CD4-positive, alpha-beta T cell treated with Interleukin-1 beta for 1 hour (primary cell): ENCODE data around the gene FAM117B.

Experiments used
- DNase-seq, 2 donors: peaks; one replicate each; pipeline ENCODE4 v3.0.0-alpha.2; 2020 to 2022

The FAM117B gene

DNA sequence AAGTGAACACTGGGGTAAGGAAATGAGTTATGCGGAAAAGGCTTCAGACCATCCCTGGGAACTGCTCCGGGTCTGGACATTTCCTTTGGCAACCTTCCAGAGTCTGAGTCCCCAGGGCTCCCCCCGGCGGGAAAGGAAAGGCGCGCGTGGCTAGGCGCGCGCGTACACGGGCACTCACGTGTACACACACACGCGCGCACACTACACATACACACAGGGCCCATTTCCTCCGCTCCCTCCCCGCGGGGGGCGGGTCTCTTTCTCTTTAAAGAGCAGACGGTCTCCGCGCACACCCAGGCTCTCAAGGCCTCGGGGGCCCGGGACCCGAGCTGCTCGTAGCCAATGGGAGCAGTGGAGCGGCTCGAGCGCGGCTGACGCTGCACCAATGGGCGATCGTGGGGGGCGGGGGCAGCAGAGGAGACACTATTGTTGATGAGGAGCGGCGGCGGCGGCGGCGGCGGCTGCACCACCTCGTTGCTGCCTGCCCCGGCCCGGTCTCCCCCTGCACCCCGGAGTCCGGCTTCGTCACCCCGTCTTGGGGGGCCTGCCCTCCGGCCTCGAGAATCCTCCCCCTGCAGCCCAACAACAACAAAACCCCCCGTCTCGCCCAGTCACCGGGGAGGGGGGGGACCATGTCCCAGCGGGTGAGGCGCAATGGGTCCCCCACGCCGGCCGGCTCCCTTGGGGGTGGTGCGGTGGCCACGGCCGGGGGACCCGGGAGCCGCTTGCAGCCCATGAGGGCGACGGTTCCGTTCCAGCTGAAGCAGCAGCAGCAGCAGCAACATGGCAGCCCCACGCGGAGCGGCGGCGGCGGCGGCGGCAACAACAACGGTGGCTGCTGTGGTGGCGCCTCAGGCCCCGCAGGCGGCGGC is at the start of gene FAM117B:
TSS of gene FAM117B (plus strand) at position 414 of the 872 bp plus-strand sequence. CDS start at position 633, 219 bp downstream.
- peak; percentile 98 for DNase-seq

- DNase-seq = peak; percentile 79 to 80
Measured at GRCh38 chr2:202588647-202589581, 45.9 kb upstream of the FAM117B start.

DNA sequence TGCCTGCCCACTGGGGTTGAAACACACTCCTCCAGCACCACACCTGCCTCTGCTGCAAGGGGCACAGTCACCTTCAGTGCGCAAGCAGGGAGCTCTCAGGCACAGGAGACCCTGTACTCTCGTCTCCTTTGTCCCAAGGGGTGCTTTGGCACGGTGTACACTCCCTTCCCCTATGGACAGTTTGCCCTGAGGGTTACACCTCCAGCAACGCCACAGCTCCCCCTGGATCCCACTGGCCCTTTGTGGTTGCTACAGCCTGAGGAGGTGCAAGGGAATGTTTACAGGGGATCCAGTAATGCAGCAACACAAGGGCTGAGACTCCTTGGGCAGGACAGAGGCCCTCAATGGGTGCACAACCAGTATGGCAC is 45.2 kb upstream of the FAM117B start:
- DNase-seq = no peak

- no peak for DNase-seq
Measured at GRCh38 chr2:202592566-202592965, 42.2 kb upstream of the FAM117B start.

DNA sequence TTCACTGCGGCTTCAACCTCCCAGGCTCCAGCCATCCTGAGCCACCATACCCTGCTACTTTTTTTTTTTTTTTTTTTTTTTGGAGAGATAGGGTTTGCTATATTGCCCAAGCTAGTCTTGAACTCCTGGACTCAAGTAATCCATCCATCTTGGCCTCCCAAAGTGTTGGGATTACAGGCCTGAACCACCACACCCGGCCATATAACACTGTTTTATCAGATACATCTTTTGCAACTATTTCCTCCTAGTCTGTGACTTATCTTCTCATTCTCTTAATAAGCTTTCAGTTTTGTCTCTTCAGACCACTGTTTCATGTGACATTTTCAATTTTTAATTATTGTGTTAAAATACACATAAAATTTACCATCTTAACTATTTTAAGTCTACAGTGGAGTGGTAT is 35.7 kb upstream of the FAM117B start:
- DNase-seq = no peak

DNA sequence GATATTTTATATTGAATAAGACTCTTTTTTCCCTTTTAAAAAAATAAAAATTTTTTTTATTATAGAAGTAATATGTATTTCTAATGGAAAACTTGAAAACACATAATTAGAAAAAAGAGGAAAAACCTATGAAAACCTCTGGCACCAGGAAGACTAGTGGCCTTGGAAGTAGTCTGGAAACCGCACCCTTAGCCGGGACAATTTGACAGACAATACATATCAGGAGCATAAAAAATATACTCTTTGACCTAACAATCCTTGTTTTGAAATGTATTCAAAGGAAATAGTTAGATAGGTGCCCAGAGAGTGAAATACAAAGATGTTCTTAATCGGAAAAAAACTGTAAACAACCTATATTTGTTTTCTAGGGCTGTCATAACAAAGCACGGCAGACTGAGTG is 34.9 kb upstream of the FAM117B start:
- no peak for DNase-seq

GRCh38 chr2:202604699-202605098 is 30.1 kb upstream of the FAM117B start:
- no peak for DNase-seq

DNA sequence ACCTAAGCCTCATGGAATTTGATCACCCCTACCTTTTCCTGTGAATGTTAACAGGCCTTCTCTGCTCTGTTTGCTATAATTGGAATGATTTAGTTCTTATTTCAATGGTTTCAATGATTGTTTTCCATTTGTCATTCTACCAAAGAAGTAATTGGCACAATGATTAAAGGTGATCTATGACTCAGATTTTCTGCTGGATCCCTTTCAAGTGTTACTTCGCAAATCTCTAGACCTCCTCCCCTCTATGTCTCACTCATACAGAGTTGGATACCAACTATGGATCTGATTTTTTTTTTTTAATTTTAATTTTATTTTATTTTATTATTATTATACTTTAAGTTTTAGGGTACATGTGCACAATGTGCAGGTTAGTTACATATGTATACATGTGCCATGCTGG is 29.6 kb upstream of the FAM117B start:
- DNase-seq = no peak

DNA sequence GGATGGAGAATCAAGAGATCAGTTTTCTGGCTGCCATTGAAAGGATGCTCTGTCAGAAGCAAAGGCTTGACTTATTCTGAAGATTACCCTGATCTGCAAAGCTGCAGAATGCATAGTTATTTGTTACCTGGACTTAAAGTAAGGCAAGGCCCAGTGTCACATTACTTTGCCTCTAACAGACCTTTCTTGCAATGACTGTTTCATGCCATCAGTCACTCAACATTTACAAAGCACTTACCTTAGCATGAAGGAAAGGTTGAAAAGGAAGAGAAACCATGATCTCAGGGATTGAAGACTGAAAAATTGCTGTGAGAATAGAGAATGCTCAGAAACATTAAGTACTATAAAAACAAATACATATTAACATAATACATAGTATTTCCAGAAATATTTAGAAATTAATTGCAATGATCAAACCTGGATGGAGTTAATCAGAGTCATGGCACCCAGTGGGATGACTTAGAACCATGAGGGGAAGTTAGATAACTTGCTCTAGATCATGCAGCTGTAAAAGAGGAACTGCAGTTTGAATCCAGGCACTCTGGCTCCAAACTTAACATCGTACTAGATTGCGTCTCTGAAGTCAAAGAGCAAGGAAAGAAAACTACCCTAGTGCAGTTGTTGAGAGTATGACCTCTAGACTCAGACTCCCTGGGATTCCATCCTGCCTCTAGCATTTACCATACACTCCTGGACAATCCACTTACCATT is 26.5 kb upstream of the FAM117B start:
- DNase-seq = no peak

GRCh38 chr2:202609381-202610145 is 25.2 kb upstream of the FAM117B start:
- no peak for DNase-seq

- DNase-seq = no peak
Measured at GRCh38 chr2:202610380-202610779, 24.4 kb upstream of the FAM117B start.

- DNase-seq = no peak
Measured at GRCh38 chr2:202612145-202612544, 22.6 kb upstream of the FAM117B start.

DNA sequence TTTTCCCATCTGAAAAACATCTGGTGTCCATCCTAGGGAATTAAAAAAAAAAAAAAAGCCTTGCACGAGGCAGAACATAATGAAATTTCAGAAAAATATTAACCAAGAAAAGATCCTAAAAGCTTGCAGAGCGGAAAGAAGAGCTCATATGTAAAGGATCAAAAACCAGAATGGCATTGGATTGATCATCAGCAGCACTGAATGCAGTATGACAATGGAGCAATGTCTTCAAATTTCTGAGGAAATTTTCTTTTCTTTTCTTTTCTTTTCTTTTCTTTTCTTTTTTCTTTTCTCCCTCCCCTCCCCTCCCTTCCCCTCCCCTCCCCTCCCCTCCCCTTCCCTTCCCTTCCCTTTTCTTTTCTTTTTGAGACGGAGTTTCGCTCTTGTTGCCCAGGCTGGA is 21.3 kb upstream of the FAM117B start:
- no peak for DNase-seq

GRCh38 chr2:202624133-202624532 is 10.6 kb upstream of the FAM117B start:
- no peak for DNase-seq

GRCh38 chr2:202627042-202627441 is 7.7 kb upstream of the FAM117B start:
- no peak for DNase-seq

- no peak for DNase-seq
Measured at GRCh38 chr2:202628646-202629198, 6.0 kb upstream of the FAM117B start.

DNA sequence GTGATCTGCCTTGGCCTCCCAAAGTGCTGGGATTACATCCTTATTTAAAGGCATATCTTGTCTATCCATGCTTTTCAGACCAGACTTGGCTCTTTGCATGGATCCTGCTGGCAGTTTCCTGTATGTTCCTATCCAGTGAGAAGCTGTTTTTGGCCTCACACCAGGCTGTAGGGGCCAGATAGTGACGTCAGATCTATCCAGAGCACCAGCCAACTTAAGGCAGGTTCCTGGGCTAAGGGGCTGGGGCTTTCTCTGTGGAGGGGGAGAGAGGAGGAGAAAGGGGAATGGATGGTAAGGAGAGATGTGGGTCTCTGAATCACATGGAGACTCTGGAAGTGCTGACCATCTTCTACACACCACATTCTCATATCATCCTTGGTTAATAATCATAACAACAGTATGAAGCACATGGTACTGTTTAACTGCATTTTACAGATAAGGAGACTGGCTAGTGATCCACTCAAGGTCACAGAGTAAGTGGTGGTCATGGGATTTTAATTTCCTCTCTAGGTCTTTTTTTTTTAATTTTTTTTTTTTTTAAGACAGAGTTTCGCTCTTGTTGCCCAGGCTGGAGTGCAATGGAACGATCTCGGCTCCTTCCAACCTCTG is 2.0 kb upstream of the FAM117B start:
- DNase-seq = no peak

DNA sequence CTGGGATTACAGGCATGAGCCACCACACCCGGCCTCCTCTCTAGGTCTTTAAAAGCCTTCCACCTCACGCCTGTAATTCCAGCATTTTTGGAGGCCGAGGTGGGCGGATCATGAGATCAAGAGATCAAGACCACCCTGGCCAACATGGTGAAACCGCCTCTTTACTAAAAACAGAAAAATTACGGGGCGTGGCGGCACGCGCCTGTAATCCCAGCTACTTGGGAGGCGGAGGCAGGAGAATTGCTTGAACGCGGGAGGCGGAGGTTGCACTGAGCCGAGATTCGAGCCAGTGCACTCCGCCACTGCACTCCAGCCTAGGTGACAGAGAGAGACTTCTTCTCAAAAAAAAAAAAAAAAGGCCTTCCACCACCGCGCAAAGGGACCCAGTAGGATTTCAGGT is 1.3 kb upstream of the FAM117B start:
- no peak for DNase-seq

- DNase-seq = peak; percentile 84 to 85
Measured at GRCh38 chr2:202635428-202636212, 851 bp downstream of the FAM117B start.

GRCh38 chr2:202636213-202636513 is 1.4 kb downstream of the FAM117B start:
- no peak for DNase-seq

DNA sequence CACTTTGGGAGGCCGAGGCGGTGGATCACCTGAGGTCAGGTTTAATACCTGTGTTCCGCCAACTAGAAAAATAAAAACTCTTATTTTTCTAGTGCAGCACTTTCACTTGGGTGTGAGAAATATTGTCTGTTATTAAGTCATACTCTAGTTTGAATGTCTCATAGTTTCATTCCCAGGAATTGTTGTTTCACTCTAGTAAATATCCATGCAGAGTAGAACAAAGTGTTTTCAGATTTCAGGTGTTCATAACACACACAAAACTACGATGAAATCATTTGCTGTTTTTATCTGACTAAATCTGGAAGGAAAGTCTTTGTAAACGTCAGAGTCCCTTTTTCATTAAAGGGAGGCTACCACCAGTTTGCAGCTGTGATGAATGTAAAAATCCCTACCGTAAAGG is 4.0 kb downstream of the FAM117B start:
- DNase-seq = no peak
